ENCODE data around the gene SARM1. TPM values are rescaled to one million over a fixed set of nuclear protein-coding genes. Genes with fewer than 3 reads are reported as not detected.

SARM1 gene
- total and polyA plus RNA-seq, 2 of the 8 experiments (the other 6 are each of a cell fraction or from before 2014, with no cell fraction given): 5.8 to 9.2 TPM

DNA sequence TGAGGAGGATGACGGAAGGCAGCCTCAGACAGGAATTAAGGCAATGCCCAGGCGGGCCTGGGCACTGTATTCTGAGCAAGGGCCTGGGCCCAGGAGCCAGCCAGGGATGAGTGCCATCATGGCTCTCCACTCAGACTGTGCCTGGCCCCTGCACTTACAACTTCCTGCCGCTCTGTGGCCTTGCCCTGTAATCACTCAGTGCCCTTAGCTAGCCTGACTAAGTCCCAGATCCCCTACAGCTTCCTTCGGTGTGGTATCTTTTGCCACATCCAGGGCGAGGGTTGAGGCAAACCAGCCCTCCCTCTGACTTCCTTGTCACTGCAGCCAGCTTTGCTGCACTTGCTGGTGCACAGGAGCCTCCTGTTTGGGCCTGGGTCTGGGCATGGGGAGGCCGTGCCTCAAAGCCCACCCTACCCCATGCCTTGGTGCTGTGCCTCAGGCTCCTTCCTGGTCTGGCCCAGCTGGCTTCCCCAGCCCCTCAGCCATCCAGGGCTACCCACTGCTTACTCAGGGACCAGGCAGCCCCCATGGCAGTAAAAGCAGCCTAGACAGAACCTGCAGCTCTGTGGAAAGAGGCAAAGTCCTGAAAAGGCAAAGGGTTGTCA, 25.2 kb downstream of the SARM1 start:
- no peak for FAIRE-seq
- WGBS, 2 experiments (ENCODE audit: extremely low coverage in 1 of 2, insufficient coverage in 1 of 2, insufficient read length in 1 of 2, insufficient replicate concordance in 2 of 2, low coverage in 1 of 2, low lambda C conversion rate in 2 of 2, missing lambda C conversion rate in 1 of 2): 71% methylated on average over 6 of the region's 6 CpGs; no CpG with 5 or more reads in 1 of the 2 experiments
- Histone ChIP-seq H3K27me3 (replicated peaks in 1 of 4; ENCODE audit: control insufficient read depth in 3 of 4, extremely low read depth in 1 of 4, insufficient read depth in 3 of 4, low read length in 3 of 4) (peaks cover 0 to 9% (median 3%) of the 10 kb centered on the region in 4 experiments; a peak in 2 of 7 replicates), H3K9me3 (ENCODE audit: insufficient read depth in 2 of 2, low read depth in 1 of 2, low read length in 1 of 2) (no peaks in the 10 kb centered on the region), H3K4me1 (replicated peaks in 1 of 4; ENCODE audit: control insufficient read depth in 3 of 4, insufficient read depth in 4 of 4, low read length in 3 of 4) (peaks cover 0 to 5% (median 1%) of the 10 kb centered on the region in 4 experiments; a peak in 6 of 7 replicates), H3K56ac (replicated peaks; ENCODE audit: insufficient read length, low read depth, low read length) (no peak overlapping the region), H3K4ac (replicated peaks; ENCODE audit: insufficient read length, low read depth, low read length) (no peak overlapping the region), H4K8ac (ENCODE audit: extremely low read depth, insufficient read depth, low read length) (no peak overlapping the region), H3K36me3 (ENCODE audit: control insufficient read depth in 2 of 4, insufficient read depth in 4 of 4, low read length in 3 of 4) (no peaks in the 10 kb centered on the region), H2BK5ac (ENCODE audit: low read depth, low read length) (no peak overlapping the region), H3K14ac (ENCODE audit: insufficient read length) (no peak overlapping the region), H4K91ac (replicated peaks; ENCODE audit: insufficient read length, low read length) (no peak overlapping the region), H3K79me1 (ENCODE audit: low read depth, low read length) (no peaks in the 10 kb centered on the region), H3K27ac (ENCODE audit: low read depth, low read length) (no peak overlapping the region; the same call in 1 of the 2 replicates), H2BK12ac (ENCODE audit: low read depth, low read length) (no peak overlapping the region), H2BK20ac (ENCODE audit: low read length) (no peak overlapping the region), H3K79me2 (ENCODE audit: control insufficient read depth in 1 of 2, insufficient read depth in 2 of 2, low read length in 2 of 2) (no peaks in the 10 kb centered on the region), H4K20me1 (replicated peaks in 1 of 2; ENCODE audit: control insufficient read depth in 1 of 2, insufficient read depth in 2 of 2, low read length in 2 of 2) (no peaks in the 10 kb centered on the region), H3K23ac (ENCODE audit: insufficient read length) (no peak overlapping the region), H3K18ac (ENCODE audit: extremely low read depth, low read length) (no peak overlapping the region), H3K4me3 (ENCODE audit: extremely low read depth in 1 of 4, insufficient read depth in 2 of 4, low read depth in 3 of 4, low read length in 4 of 4) (no peak overlapping the region), H3K23me2 (ENCODE audit: low read depth, low read length) (no peaks in the 10 kb centered on the region), H3K4me2 (ENCODE audit: insufficient read depth in 1 of 2, low read depth in 2 of 2, low read length in 2 of 2) (no peak overlapping the region), H2AK5ac (ENCODE audit: low read depth, low read length) (no peak overlapping the region), H2BK120ac (replicated peaks; ENCODE audit: low read depth, low read length) (no peak overlapping the region), H2BK15ac (ENCODE audit: low read length) (no peak overlapping the region), H3K9ac (replicated peaks in 1 of 4; ENCODE audit: extremely low read depth in 1 of 4, low read depth in 3 of 4, low read length in 3 of 4) (no peak overlapping the region), H4K5ac (ENCODE audit: insufficient read length, low read depth, low read length) (no peak overlapping the region), H2AFZ (ENCODE audit: low read length) (no peak overlapping the region)
- no peak for DNase-seq (ENCODE audit: low read depth in 1 of 2, low spot score in 2 of 2)
- ChIA-PET POLR2A (ENCODE audit: partially characterized antibody) (interaction anchor here (3.3 to 12.8 kb wide), 2 partner anchors 10 to 11 kb away, joined by 12 to 135 read pairs; partner anchors contain the start of gene SLC46A1), CTCF (ENCODE audit: partially characterized antibody) (interaction anchor here (0.7 to 2.8 kb wide), 4 partner anchors 8 to 152 kb away, joined by 3 to 11 read pairs (median 3); partner anchors contain the start of gene SLC46A1)
- TF ChIP-seq EP300 (IDR thresholded peaks at IDR 0.05; ENCODE audit: borderline replicate concordance in 1 of 2, low read depth in 2 of 2, low read length in 2 of 2) (no peak), SIRT6 (IDR thresholded peaks at IDR 0.05; ENCODE audit: low read length) (no peak), BACH1 (IDR thresholded peaks at IDR 0.05; ENCODE audit: low read length) (no peak), TBP (IDR thresholded peaks at IDR 0.05; ENCODE audit: low read depth, low read length) (no peak), EGR1 (IDR thresholded peaks at IDR 0.05; ENCODE audit: borderline replicate concordance, low read depth, low read length) (no peak), MAFK (IDR thresholded peaks at IDR 0.05; ENCODE audit: low read depth, low read length) (no peak), FOSL1 (IDR thresholded peaks at IDR 0.05; ENCODE audit: insufficient read depth, low read depth, low read length) (no peak), JUND (IDR thresholded peaks at IDR 0.05; ENCODE audit: low read length) (no peak), ASH2L (IDR thresholded peaks at IDR 0.05; ENCODE audit: low read length) (no peak), SP1 (IDR thresholded peaks at IDR 0.05; ENCODE audit: low read depth, low read length) (no peak), ZNF274 (IDR thresholded peaks at IDR 0.05; ENCODE audit: borderline replicate concordance, extremely low read depth, low read length) (no peak)
- TF ChIP-seq, protein P1, sequence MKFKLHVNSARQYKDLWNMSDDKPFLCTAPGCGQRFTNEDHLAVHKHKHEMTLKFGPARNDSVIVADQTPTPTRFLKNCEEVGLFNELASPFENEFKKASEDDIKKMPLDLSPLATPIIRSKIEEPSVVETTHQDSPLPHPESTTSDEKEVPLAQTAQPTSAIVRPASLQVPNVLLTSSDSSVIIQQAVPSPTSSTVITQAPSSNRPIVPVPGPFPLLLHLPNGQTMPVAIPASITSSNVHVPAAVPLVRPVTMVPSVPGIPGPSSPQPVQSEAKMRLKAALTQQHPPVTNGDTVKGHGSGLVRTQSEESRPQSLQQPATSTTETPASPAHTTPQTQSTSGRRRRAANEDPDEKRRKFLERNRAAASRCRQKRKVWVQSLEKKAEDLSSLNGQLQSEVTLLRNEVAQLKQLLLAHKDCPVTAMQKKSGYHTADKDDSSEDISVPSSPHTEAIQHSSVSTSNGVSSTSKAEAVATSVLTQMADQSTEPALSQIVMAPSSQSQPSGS (IDR thresholded peaks at IDR 0.05; ENCODE audit: low read length): no peak

Measured in H1 (cell line).